GM12873 (cell line): ENCODE results near the gene ZNF493.

Experiments used
- CTCF ChIP-seq: IDR thresholded peaks from 2 replicates; pipeline ENCODE4 v1.5.1; 2012; ENCODE audit warnings: low read depth, mild to moderate bottlenecking, moderate library complexity, low read length, control low read depth; ENCODE audit not compliant: insufficient read depth; ENCODE audit errors: missing control alignments

Gene ZNF493

GRCh38 chr19:21463449-21464105, 66.6 kb downstream of the ZNF493 start:
- TF ChIP-seq CTCF, result no peak

- TF ChIP-seq CTCF, result no peak
Measured at GRCh38 chr19:21466627-21467026, 69.7 kb downstream of the ZNF493 start.

GRCh38 chr19:21468791-21469190, 71.9 kb downstream of the ZNF493 start:
- no peak for TF ChIP-seq CTCF

GRCh38 chr19:21472507-21472906, 75.6 kb downstream of the ZNF493 start:
- no peak for TF ChIP-seq CTCF

- no peak for TF ChIP-seq CTCF
Measured at GRCh38 chr19:21474671-21475181, 77.8 kb downstream of the ZNF493 start.
